ENCODE results near the gene PI4KA. TPM values are rescaled to one million over a fixed set of nuclear protein-coding genes. Genes with fewer than 3 reads are reported as not detected.
A peak's percentile ranks its signal among the peaks of the same experiment; 100 is the strongest.

PI4KA gene
- total RNA-seq, 1 experiment from 2014 or later = 71.6 TPM

DNA sequence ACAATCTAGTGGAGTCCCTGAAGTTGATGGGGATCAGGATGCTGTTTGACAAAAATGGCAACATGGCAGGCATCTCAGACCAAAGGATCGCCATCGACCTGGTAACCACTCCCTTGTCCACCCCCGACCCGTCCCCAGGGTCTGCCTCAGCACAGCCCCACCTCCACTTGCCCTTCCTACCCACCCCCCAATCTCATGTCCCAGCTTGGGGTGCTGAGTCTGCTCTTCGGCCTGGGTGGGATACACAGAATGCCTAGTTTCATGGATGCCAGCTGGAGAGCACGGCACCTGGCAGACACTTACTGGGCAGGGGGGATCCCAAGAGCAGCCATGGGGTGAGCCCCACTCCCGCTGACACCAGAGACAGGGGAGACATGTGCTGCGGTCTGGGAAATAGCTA lies 72.6 kb downstream of the PI4KA start:
- TF ChIP-seq EZH2 (IDR thresholded peaks at IDR 0.05; ENCODE audit: borderline replicate concordance, low read depth, low read length, poor library complexity, severe bottlenecking) = no peak
- H3K27ac ChIP-seq (ENCODE audit: low read depth, low read length, poor library complexity, severe bottlenecking) = no peak overlapping the region
- CTCF ChIA-PET = no interaction called here
- intact Hi-C loops (cut with micrococcal nuclease; ENCODE audit: unreplicated experiment) = no loop called here
- H3K9me3 ChIP-seq (ENCODE audit: low read depth, low read length, poor library complexity, severe bottlenecking) = no peaks in the 10 kb centered on the region
- peaks cover 11% of the 10 kb centered on the region for H3K4me1 ChIP-seq (ENCODE audit: insufficient read depth, low read length, poor library complexity, severe bottlenecking)
- H3K27me3 ChIP-seq (replicated peaks; ENCODE audit: insufficient read depth, low read depth, low read length, poor library complexity) = no peaks in the 10 kb centered on the region
- no peak overlapping the region for H3K4me3 ChIP-seq (ENCODE audit: low read depth, low read length, poor library complexity, severe bottlenecking)
- DNase-seq (ENCODE audit: low spot score) = no peak
- no TSS peak for BruUV-seq (replicated peaks)
- POLR2A ChIA-PET (ENCODE audit: low non-redundant PET) = no interaction called here
- no peaks in the 10 kb centered on the region for H3K36me3 ChIP-seq (ENCODE audit: insufficient read depth, low read length, poor library complexity, severe bottlenecking)

DNA sequence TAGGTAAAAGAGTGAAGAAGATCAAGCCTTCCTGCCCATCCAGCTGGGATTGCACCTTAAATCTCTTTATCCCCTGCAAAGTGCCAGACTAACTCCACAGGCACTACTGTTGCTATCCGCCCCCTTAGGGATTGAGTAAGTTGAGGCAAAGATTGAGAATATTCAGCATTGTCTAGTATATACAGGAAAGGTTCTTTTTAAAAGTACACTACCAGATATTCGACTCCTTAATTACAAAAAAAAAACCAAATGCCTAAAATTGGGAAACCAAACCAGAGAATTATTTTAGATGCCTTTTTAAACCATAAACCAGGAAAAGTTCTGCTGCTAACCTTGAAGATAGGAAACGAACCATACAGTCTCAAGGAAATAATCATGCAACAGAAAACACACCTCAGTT lies 73.2 kb downstream of the PI4KA start:
- intact Hi-C loops (cut with micrococcal nuclease; ENCODE audit: unreplicated experiment) = no loop called here
- no peaks in the 10 kb centered on the region for H3K27me3 ChIP-seq (replicated peaks; ENCODE audit: insufficient read depth, low read depth, low read length, poor library complexity)
- no peaks in the 10 kb centered on the region for H3K9me3 ChIP-seq (ENCODE audit: low read depth, low read length, poor library complexity, severe bottlenecking)
- no peak overlapping the region for H3K4me3 ChIP-seq (ENCODE audit: low read depth, low read length, poor library complexity, severe bottlenecking)
- H3K36me3 ChIP-seq (ENCODE audit: insufficient read depth, low read length, poor library complexity, severe bottlenecking) = no peaks in the 10 kb centered on the region
- TF ChIP-seq EZH2 (IDR thresholded peaks at IDR 0.05; ENCODE audit: borderline replicate concordance, low read depth, low read length, poor library complexity, severe bottlenecking) = no peak
- TF ChIP-seq, protein P1, sequence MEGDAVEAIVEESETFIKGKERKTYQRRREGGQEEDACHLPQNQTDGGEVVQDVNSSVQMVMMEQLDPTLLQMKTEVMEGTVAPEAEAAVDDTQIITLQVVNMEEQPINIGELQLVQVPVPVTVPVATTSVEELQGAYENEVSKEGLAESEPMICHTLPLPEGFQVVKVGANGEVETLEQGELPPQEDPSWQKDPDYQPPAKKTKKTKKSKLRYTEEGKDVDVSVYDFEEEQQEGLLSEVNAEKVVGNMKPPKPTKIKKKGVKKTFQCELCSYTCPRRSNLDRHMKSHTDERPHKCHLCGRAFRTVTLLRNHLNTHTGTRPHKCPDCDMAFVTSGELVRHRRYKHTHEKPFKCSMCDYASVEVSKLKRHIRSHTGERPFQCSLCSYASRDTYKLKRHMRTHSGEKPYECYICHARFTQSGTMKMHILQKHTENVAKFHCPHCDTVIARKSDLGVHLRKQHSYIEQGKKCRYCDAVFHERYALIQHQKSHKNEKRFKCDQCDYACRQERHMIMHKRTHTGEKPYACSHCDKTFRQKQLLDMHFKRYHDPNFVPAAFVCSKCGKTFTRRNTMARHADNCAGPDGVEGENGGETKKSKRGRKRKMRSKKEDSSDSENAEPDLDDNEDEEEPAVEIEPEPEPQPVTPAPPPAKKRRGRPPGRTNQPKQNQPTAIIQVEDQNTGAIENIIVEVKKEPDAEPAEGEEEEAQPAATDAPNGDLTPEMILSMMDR (conservative IDR thresholded peaks at IDR 0.05; ENCODE audit: low read depth, low read length) = no peak
- no TSS peak for BruUV-seq (replicated peaks)
- H3K27ac ChIP-seq (ENCODE audit: low read depth, low read length, poor library complexity, severe bottlenecking) = no peak overlapping the region
- peaks cover 11% of the 10 kb centered on the region for H3K4me1 ChIP-seq (ENCODE audit: insufficient read depth, low read length, poor library complexity, severe bottlenecking)
- ChIA-PET POLR2A (ENCODE audit: low non-redundant PET) (no interaction called here), CTCF (no interaction called here)
- DNase-seq (ENCODE audit: low spot score) = no peak

DNA sequence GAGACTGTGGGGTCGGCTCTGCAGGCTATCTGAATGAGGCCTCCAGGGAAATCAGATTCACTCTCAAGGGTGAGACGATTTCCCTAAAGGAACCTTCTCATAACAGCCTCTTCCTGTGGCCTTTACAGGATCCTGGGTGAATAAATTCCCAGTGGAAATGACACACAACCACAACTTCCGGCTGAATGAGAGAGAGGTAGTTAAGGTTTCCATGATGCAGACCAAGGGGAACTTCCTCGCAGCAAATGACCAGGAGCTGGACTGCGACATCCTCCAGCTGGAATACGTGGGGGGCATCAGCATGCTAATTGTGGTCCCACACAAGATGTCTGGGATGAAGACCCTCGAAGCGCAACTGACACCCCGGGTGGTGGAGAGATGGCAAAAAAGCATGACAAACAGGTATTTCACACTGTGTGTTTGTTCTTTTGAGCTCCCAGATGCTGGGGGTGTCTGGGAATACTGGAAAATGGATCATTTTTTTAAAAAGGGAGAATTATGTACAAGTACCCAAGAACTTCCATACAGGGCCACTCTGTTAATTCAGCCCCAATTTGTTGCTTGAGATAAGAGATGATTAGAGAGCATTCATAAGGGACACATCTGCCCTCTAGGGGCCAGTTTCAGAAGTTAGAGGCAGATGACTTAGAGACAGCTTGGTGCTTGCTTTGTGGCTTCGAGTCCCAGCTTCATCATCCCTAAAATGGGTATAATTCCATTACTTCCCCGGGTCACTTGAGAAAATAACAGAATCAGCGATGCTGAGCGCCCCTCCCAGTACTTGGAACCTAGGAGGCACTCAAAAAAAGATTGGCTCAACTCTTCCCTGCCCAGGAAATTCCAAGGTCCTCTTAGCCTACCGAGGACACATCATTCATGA lies 74.5 kb downstream of the PI4KA start:
- TF ChIP-seq, protein P1 (conservative IDR thresholded peaks at IDR 0.05; ENCODE audit: low read depth, low read length) = peak; percentile 84
- no peak for TF ChIP-seq EZH2 (IDR thresholded peaks at IDR 0.05; ENCODE audit: borderline replicate concordance, low read depth, low read length, poor library complexity, severe bottlenecking)
- ChIA-PET CTCF (interaction anchor here (0.6 to 1.0 kb wide), 3 partner anchors 9 to 239 kb away, joined by 3 to 4 read pairs (median 3); no protein-coding TSS in a partner anchor), POLR2A (ENCODE audit: low non-redundant PET) (no interaction called here)
- no peaks in the 10 kb centered on the region for H3K36me3 ChIP-seq (ENCODE audit: insufficient read depth, low read length, poor library complexity, severe bottlenecking)
- no peak overlapping the region for H3K4me3 ChIP-seq (ENCODE audit: low read depth, low read length, poor library complexity, severe bottlenecking)
- intact Hi-C loops (cut with micrococcal nuclease; ENCODE audit: unreplicated experiment) = no loop called here
- no TSS peak for BruUV-seq (replicated peaks)
- H3K9me3 ChIP-seq (ENCODE audit: low read depth, low read length, poor library complexity, severe bottlenecking) = no peaks in the 10 kb centered on the region
- H3K4me1 ChIP-seq (ENCODE audit: insufficient read depth, low read length, poor library complexity, severe bottlenecking) = peaks cover 11% of the 10 kb centered on the region
- no peaks in the 10 kb centered on the region for H3K27me3 ChIP-seq (replicated peaks; ENCODE audit: insufficient read depth, low read depth, low read length, poor library complexity)
- peak; percentile 88 for DNase-seq (ENCODE audit: low spot score)
- H3K27ac ChIP-seq (ENCODE audit: low read depth, low read length, poor library complexity, severe bottlenecking) = peak overlapping the region; percentile 29
